ENCODE results near the gene AIG1.

Gene AIG1

DNA sequence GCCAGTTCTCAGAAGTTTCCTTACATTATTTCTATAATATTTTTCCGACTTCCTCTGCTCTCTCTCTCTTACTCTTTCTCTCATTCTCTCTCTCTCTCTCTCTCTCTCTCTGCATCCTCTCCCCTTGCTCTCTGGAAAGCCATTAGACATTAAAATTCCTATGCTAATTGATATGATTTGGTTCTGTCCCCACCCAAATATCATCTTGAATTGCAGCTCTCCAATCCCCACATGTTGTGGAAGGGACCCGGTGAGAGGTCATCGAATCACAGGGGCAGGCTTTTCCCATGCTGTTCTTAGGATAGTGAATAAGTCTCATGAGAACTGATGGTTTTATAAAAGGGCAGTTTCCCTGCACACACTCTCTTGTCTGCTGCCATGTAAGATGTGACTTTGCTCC is 315.7 kb downstream of the AIG1 start:
- no peak overlapping the region for H3K9ac ChIP-seq (ENCODE audit: low read length)
- H3F3A ChIP-seq (ENCODE audit: insufficient read depth, low read length) = no peaks in the 10 kb centered on the region
- TF ChIP-seq EZH2 (IDR thresholded peaks at IDR 0.05; ENCODE audit: borderline replicate concordance, low read length) = no peak
- TF ChIP-seq, protein P1, sequence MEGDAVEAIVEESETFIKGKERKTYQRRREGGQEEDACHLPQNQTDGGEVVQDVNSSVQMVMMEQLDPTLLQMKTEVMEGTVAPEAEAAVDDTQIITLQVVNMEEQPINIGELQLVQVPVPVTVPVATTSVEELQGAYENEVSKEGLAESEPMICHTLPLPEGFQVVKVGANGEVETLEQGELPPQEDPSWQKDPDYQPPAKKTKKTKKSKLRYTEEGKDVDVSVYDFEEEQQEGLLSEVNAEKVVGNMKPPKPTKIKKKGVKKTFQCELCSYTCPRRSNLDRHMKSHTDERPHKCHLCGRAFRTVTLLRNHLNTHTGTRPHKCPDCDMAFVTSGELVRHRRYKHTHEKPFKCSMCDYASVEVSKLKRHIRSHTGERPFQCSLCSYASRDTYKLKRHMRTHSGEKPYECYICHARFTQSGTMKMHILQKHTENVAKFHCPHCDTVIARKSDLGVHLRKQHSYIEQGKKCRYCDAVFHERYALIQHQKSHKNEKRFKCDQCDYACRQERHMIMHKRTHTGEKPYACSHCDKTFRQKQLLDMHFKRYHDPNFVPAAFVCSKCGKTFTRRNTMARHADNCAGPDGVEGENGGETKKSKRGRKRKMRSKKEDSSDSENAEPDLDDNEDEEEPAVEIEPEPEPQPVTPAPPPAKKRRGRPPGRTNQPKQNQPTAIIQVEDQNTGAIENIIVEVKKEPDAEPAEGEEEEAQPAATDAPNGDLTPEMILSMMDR (IDR thresholded peaks at IDR 0.05; ENCODE audit: low read length) = no peak
- no peaks in the 10 kb centered on the region for H3K27me3 ChIP-seq (ENCODE audit: insufficient read depth, low read length)
- no peaks in the 10 kb centered on the region for H3K9me2 ChIP-seq (ENCODE audit: low read depth, low read length)
- no peak overlapping the region for H3K27ac ChIP-seq (ENCODE audit: low read depth, low read length, poor library complexity, severe bottlenecking)
- no peaks in the 10 kb centered on the region for H4K20me1 ChIP-seq (ENCODE audit: insufficient read depth, low read length)
- H3K4me2 ChIP-seq (ENCODE audit: low read length) = no peak overlapping the region
- H2AFZ ChIP-seq (ENCODE audit: low read length) = no peak overlapping the region
- no peaks in the 10 kb centered on the region for H3K36me3 ChIP-seq (ENCODE audit: insufficient read depth, low read length)
- H3K79me2 ChIP-seq (ENCODE audit: insufficient read depth, low read length) = no peaks in the 10 kb centered on the region
- no peaks in the 10 kb centered on the region for H3K4me1 ChIP-seq (ENCODE audit: insufficient read depth, low read length, severe bottlenecking)
- H3K9me3 ChIP-seq (ENCODE audit: low read length) = no peaks in the 10 kb centered on the region
- no peak overlapping the region for H3K4me3 ChIP-seq (ENCODE audit: low read depth, low read length, poor library complexity, severe bottlenecking)

DNA sequence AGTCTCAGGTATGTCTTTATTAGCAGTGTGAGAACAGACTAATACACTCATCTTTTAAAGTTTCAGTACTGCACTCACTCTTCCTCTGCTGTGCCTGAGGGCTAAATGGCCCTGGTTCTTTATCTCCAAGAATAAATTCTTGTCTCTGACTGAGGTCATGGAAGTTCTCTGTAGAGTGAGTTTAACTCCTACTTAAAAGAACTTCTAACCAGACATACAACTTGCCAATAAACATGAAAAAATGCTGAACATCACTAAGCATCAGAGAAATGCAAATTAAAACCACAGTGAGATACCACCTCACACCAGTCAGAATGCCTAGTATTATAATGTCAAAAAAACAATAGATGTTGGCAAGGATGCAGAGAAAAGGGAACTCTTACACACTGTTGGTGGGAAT is 316.2 kb downstream of the AIG1 start:
- no peak overlapping the region for H3K4me3 ChIP-seq (ENCODE audit: low read depth, low read length, poor library complexity, severe bottlenecking)
- H3K36me3 ChIP-seq (ENCODE audit: insufficient read depth, low read length) = no peaks in the 10 kb centered on the region
- H2AFZ ChIP-seq (ENCODE audit: low read length) = no peak overlapping the region
- H3F3A ChIP-seq (ENCODE audit: insufficient read depth, low read length) = no peaks in the 10 kb centered on the region
- H3K4me1 ChIP-seq (ENCODE audit: insufficient read depth, low read length, severe bottlenecking) = no peaks in the 10 kb centered on the region
- H4K20me1 ChIP-seq (ENCODE audit: insufficient read depth, low read length) = no peaks in the 10 kb centered on the region
- no peaks in the 10 kb centered on the region for H3K9me2 ChIP-seq (ENCODE audit: low read depth, low read length)
- no peak overlapping the region for H3K9ac ChIP-seq (ENCODE audit: low read length)
- no peaks in the 10 kb centered on the region for H3K27me3 ChIP-seq (ENCODE audit: insufficient read depth, low read length)
- no peaks in the 10 kb centered on the region for H3K79me2 ChIP-seq (ENCODE audit: insufficient read depth, low read length)
- no peak for TF ChIP-seq EZH2 (IDR thresholded peaks at IDR 0.05; ENCODE audit: borderline replicate concordance, low read length)
- TF ChIP-seq, protein P1 (IDR thresholded peaks at IDR 0.05; ENCODE audit: low read length) = no peak
- no peak overlapping the region for H3K4me2 ChIP-seq (ENCODE audit: low read length)
- H3K27ac ChIP-seq (ENCODE audit: low read depth, low read length, poor library complexity, severe bottlenecking) = no peak overlapping the region
- H3K9me3 ChIP-seq (ENCODE audit: low read length) = no peaks in the 10 kb centered on the region

- H3K9me3 ChIP-seq (ENCODE audit: low read length) = no peaks in the 10 kb centered on the region
- no peaks in the 10 kb centered on the region for H3K27me3 ChIP-seq (ENCODE audit: insufficient read depth, low read length)
- H3K36me3 ChIP-seq (ENCODE audit: insufficient read depth, low read length) = no peaks in the 10 kb centered on the region
- H3K4me3 ChIP-seq (ENCODE audit: low read depth, low read length, poor library complexity, severe bottlenecking) = no peak overlapping the region
- H3K27ac ChIP-seq (ENCODE audit: low read depth, low read length, poor library complexity, severe bottlenecking) = no peak overlapping the region
- no peak overlapping the region for H2AFZ ChIP-seq (ENCODE audit: low read length)
- no peaks in the 10 kb centered on the region for H4K20me1 ChIP-seq (ENCODE audit: insufficient read depth, low read length)
- H3K9ac ChIP-seq (ENCODE audit: low read length) = no peak overlapping the region
- no peaks in the 10 kb centered on the region for H3K4me1 ChIP-seq (ENCODE audit: insufficient read depth, low read length, severe bottlenecking)
- H3K9me2 ChIP-seq (ENCODE audit: low read depth, low read length) = no peaks in the 10 kb centered on the region
- no peaks in the 10 kb centered on the region for H3F3A ChIP-seq (ENCODE audit: insufficient read depth, low read length)
- no peaks in the 10 kb centered on the region for H3K79me2 ChIP-seq (ENCODE audit: insufficient read depth, low read length)
- no peak for TF ChIP-seq EZH2 (IDR thresholded peaks at IDR 0.05; ENCODE audit: borderline replicate concordance, low read length)
- TF ChIP-seq, protein P1 (IDR thresholded peaks at IDR 0.05; ENCODE audit: low read length) = no peak
- no peak overlapping the region for H3K4me2 ChIP-seq (ENCODE audit: low read length)
Observed at GRCh38 chr6:143385636-143386035, 324.9 kb downstream of the AIG1 start.

Data from OCI-LY1 (cell line).